ENCODE results near the gene CREB5. TPM values are rescaled to one million over a fixed set of nuclear protein-coding genes. Genes with fewer than 3 reads are reported as not detected.

The CREB5 gene
- polyA plus RNA-seq, 1 donor from 2014 or later = 3.7 TPM

- Histone ChIP-seq H3K4me3 (ENCODE audit: low read length) (peak overlapping the region; percentile 26), H3K27ac (ENCODE audit: low read length) (peak overlapping the region; percentile 40), H3K79me2 (replicated peaks; ENCODE audit: insufficient read depth, low read length) (no peaks in the 10 kb centered on the region)
Observed at GRCh38 chr7:28654110-28654509, 241.8 kb downstream of the CREB5 start.

GRCh38 chr7:28656529-28656928, 244.2 kb downstream of the CREB5 start:
- H3K4me2 ChIP-seq (ENCODE audit: low read length) = no peak overlapping the region
- H3K36me3 ChIP-seq (ENCODE audit: insufficient read depth, low read length) = no peaks in the 10 kb centered on the region
- H3F3A ChIP-seq (ENCODE audit: insufficient read depth, low read length, poor library complexity, severe bottlenecking) = no peaks in the 10 kb centered on the region
- H4K20me1 ChIP-seq (ENCODE audit: insufficient read depth) = no peaks in the 10 kb centered on the region
- H3K27ac ChIP-seq (ENCODE audit: low read length) = no peak overlapping the region
- no peaks in the 10 kb centered on the region for H3K79me2 ChIP-seq (replicated peaks; ENCODE audit: insufficient read depth, low read length)
- H3K9me2 ChIP-seq (ENCODE audit: insufficient read depth, low read length) = no peaks in the 10 kb centered on the region
- no peak overlapping the region for H2AFZ ChIP-seq (ENCODE audit: low read depth, low read length)
- H3K9ac ChIP-seq (ENCODE audit: low read length) = no peak overlapping the region
- no peaks in the 10 kb centered on the region for H3K9me3 ChIP-seq (ENCODE audit: low read length)
- H3K27me3 ChIP-seq (ENCODE audit: insufficient read depth, low read depth, low read length) = no peaks in the 10 kb centered on the region
- no peak overlapping the region for H3K4me3 ChIP-seq (ENCODE audit: low read length)
- no peak for TF ChIP-seq SMC3 (conservative IDR thresholded peaks at IDR 0.05; ENCODE audit: poor library complexity)
- TF ChIP-seq, protein P1, sequence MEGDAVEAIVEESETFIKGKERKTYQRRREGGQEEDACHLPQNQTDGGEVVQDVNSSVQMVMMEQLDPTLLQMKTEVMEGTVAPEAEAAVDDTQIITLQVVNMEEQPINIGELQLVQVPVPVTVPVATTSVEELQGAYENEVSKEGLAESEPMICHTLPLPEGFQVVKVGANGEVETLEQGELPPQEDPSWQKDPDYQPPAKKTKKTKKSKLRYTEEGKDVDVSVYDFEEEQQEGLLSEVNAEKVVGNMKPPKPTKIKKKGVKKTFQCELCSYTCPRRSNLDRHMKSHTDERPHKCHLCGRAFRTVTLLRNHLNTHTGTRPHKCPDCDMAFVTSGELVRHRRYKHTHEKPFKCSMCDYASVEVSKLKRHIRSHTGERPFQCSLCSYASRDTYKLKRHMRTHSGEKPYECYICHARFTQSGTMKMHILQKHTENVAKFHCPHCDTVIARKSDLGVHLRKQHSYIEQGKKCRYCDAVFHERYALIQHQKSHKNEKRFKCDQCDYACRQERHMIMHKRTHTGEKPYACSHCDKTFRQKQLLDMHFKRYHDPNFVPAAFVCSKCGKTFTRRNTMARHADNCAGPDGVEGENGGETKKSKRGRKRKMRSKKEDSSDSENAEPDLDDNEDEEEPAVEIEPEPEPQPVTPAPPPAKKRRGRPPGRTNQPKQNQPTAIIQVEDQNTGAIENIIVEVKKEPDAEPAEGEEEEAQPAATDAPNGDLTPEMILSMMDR (IDR thresholded peaks at IDR 0.05; ENCODE audit: poor library complexity, severe bottlenecking) = no peak
- no peak for TF ChIP-seq POLR2AphosphoS5 (IDR thresholded peaks at IDR 0.05)
- no peak for TF ChIP-seq EZH2 (IDR thresholded peaks at IDR 0.05; ENCODE audit: borderline replicate concordance, insufficient read depth, low read length, poor library complexity, severe bottlenecking)
- no peak for TF ChIP-seq EP300 (conservative IDR thresholded peaks at IDR 0.05; ENCODE audit: poor library complexity, severe bottlenecking)
- TF ChIP-seq MXI1 (conservative IDR thresholded peaks at IDR 0.05; ENCODE audit: poor library complexity, severe bottlenecking) = no peak
- no peak for TF ChIP-seq RAD21 (conservative IDR thresholded peaks at IDR 0.05)
- no peak for TF ChIP-seq REST (IDR thresholded peaks at IDR 0.05; ENCODE audit: borderline replicate concordance)

More at GRCh38 chr7:28654110-28654509, 241.8 kb downstream of the CREB5 start:
- no peaks in the 10 kb centered on the region for H3K9me3 ChIP-seq (ENCODE audit: low read length)
- peak overlapping the region; percentile 39 for H3K4me2 ChIP-seq (ENCODE audit: low read length)
- no peaks in the 10 kb centered on the region for H4K20me1 ChIP-seq (ENCODE audit: insufficient read depth)
- no peak overlapping the region for H3K9ac ChIP-seq (ENCODE audit: low read length)
- no peaks in the 10 kb centered on the region for H3K36me3 ChIP-seq (ENCODE audit: insufficient read depth, low read length)
- no peak for TF ChIP-seq SMC3 (conservative IDR thresholded peaks at IDR 0.05; ENCODE audit: poor library complexity)
- peak; percentile 48 for TF ChIP-seq POLR2AphosphoS5 (IDR thresholded peaks at IDR 0.05)
- no peak for TF ChIP-seq EP300 (conservative IDR thresholded peaks at IDR 0.05; ENCODE audit: poor library complexity, severe bottlenecking)
- TF ChIP-seq, protein P1 (IDR thresholded peaks at IDR 0.05; ENCODE audit: poor library complexity, severe bottlenecking) = no peak
- TF ChIP-seq EZH2 (IDR thresholded peaks at IDR 0.05; ENCODE audit: borderline replicate concordance, insufficient read depth, low read length, poor library complexity, severe bottlenecking) = no peak
- TF ChIP-seq MXI1 (conservative IDR thresholded peaks at IDR 0.05; ENCODE audit: poor library complexity, severe bottlenecking) = no peak
- no peak for TF ChIP-seq TAF1 (IDR thresholded peaks at IDR 0.05; ENCODE audit: low read depth)
- no peak for TF ChIP-seq REST (IDR thresholded peaks at IDR 0.05; ENCODE audit: borderline replicate concordance)
- TF ChIP-seq RAD21 (conservative IDR thresholded peaks at IDR 0.05) = peak; percentile 28
- no peak overlapping the region for H2AFZ ChIP-seq (ENCODE audit: low read depth, low read length)
- H3F3A ChIP-seq (ENCODE audit: insufficient read depth, low read length, poor library complexity, severe bottlenecking) = no peaks in the 10 kb centered on the region
- H3K9me2 ChIP-seq (ENCODE audit: insufficient read depth, low read length) = no peaks in the 10 kb centered on the region
- H3K27me3 ChIP-seq (ENCODE audit: insufficient read depth, low read depth, low read length) = no peaks in the 10 kb centered on the region
